Retinal pigment epithelial cell (primary cell): ENCODE results near the gene MOV10L1.
"Not testable (repeated sequence)": the region's sequence is repeated elsewhere in the genome, so short reads cannot be mapped to it uniquely, and the experiment has no call there.

Experiments
- DNase-seq: peaks from one replicate; pipeline ENCODE4 v3.0.0-alpha.2; 2010; ENCODE audit warnings: low read depth
- H3K4me3 ChIP-seq: 2 replicates; pipeline ENCODE4 v1.5.1; 2011; ENCODE audit warnings: mild to moderate bottlenecking, low read length, control low read depth, moderate library complexity
- CTCF ChIP-seq: conservative IDR thresholded peaks from 2 replicates; pipeline ENCODE4 v1.5.1; 2011; ENCODE audit warnings: low read depth, low read length, control low read depth, inconsistent platforms

Gene MOV10L1

GRCh38 chr22:50141891-50142363 lies 52.1 kb downstream of the MOV10L1 start:
- no peak for DNase-seq
- peak; percentile 41 for TF ChIP-seq CTCF
- H3K4me3 ChIP-seq, result no peak overlapping the region

- no peak for TF ChIP-seq CTCF
- no peak overlapping the region for H3K4me3 ChIP-seq
- no peak for DNase-seq
These were observed 53.3 kb downstream of the MOV10L1 start for GRCh38 chr22:50143096-50143495.

- no peak overlapping the region for H3K4me3 ChIP-seq
- no peak for DNase-seq
- no peak for TF ChIP-seq CTCF
These were observed 54.3 kb downstream of the MOV10L1 start for GRCh38 chr22:50144005-50144614.

GRCh38 chr22:50145721-50146438 lies 56.1 kb downstream of the MOV10L1 start:
- no peak overlapping the region for H3K4me3 ChIP-seq
- DNase-seq, result no peak
- TF ChIP-seq CTCF, result no peak

GRCh38 chr22:50146439-50147238 lies 56.8 kb downstream of the MOV10L1 start:
- peak; percentile 96 for TF ChIP-seq CTCF
- no peak for DNase-seq
- H3K4me3 ChIP-seq, result no peak overlapping the region

GRCh38 chr22:50147258-50148165 lies 57.7 kb downstream of the MOV10L1 start:
- DNase-seq, H3K4me3 ChIP-seq: not testable (repeated sequence)

GRCh38 chr22:50148166-50148500 lies 58.3 kb downstream of the MOV10L1 start:
- DNase-seq, result no peak
- H3K4me3 ChIP-seq, result no peak overlapping the region
- no peak for TF ChIP-seq CTCF
